GM21529 (cell line): ENCODE results near the gene TACC2.
A peak's percentile ranks its signal among the peaks of the same experiment; 100 is the strongest.

Experiments used
- ATAC-seq: cut with Tn5 transposase; IDR thresholded peaks from one replicate; pipeline ENCODE4 v1.9.1; 2021; ENCODE audit not compliant: unreplicated experiment

Gene TACC2

GRCh38 chr10:122291739-122292138 is 302.8 kb downstream of the TACC2 start:
- no peak for ATAC-seq

- ATAC-seq: no peak
These were observed 303.4 kb downstream of the TACC2 start for GRCh38 chr10:122292376-122292775.

- ATAC-seq: peak; percentile 47
These were observed 304.4 kb downstream of the TACC2 start for GRCh38 chr10:122293156-122293960.

GRCh38 chr10:122293961-122294380 is 305.0 kb downstream of the TACC2 start:
- no peak for ATAC-seq

- ATAC-seq: no peak
These were observed 305.8 kb downstream of the TACC2 start for GRCh38 chr10:122294511-122295450.

GRCh38 chr10:122295451-122295809 is 306.5 kb downstream of the TACC2 start:
- no peak for ATAC-seq

- peak; percentile 70 for ATAC-seq
These were observed 307.6 kb downstream of the TACC2 start for GRCh38 chr10:122296363-122297120.

- ATAC-seq: no peak
These were observed 308.6 kb downstream of the TACC2 start for GRCh38 chr10:122297583-122297982.

- ATAC-seq: no peak
These were observed 309.2 kb downstream of the TACC2 start for GRCh38 chr10:122298206-122298597.

GRCh38 chr10:122298598-122299301 is 309.8 kb downstream of the TACC2 start:
- peak; percentile 61 for ATAC-seq

- no peak for ATAC-seq
These were observed 310.6 kb downstream of the TACC2 start for GRCh38 chr10:122299423-122300075.

- no peak for ATAC-seq
These were observed 312.3 kb downstream of the TACC2 start for GRCh38 chr10:122301055-122301810.

GRCh38 chr10:122301811-122302115 is 312.8 kb downstream of the TACC2 start:
- no peak for ATAC-seq

GRCh38 chr10:122302315-122302714 is 313.4 kb downstream of the TACC2 start:
- no peak for ATAC-seq

- ATAC-seq: no peak
These were observed 314.5 kb downstream of the TACC2 start for GRCh38 chr10:122303271-122304053.
